A549 (cell line): ENCODE data around the gene AK6.

Experiments
- CBX2 ChIP-seq: fragments of 200-600 bp; sonication (generic); IDR thresholded peaks from 2 replicates; pipeline ENCODE4 v1.6.1; 2016; ENCODE audit warnings: low read depth, mild to moderate bottlenecking, borderline replicate concordance
- HDAC2 ChIP-seq: fragments of 200-600 bp; sonication (generic); IDR thresholded peaks from 2 replicates; pipeline ENCODE4 v1.6.1; 2016
- KDM1A ChIP-seq: fragments of 200-600 bp; sonication (generic); IDR thresholded peaks from 2 replicates; pipeline ENCODE4 v1.6.1; 2016; ENCODE audit warnings: low read depth, mild to moderate bottlenecking
- POLR2A ChIP-seq: IDR thresholded peaks from 2 replicates; pipeline ENCODE4 v1.6.1; 2012; ENCODE audit warnings: mild to moderate bottlenecking, low read length
- RAD21 ChIP-seq, 2 experiments: fragments of >200 bp in 1 of 2; sonication (Bioruptor Twin) in 1 of 2; formaldehyde crosslinking in 1 of 2; IDR thresholded peaks in 1 of 2; conservative IDR thresholded peaks in 1 of 2; 2 replicates in 1 of 2; 3 replicates in 1 of 2; pipeline ENCODE4 v1.6.1; 2012 to 2018; ENCODE audit warnings: inconsistent platforms in 1 of 2
- SREBF2 ChIP-seq: fragments of 450-650 bp; IDR thresholded peaks from 2 replicates; pipeline ENCODE4 v1.6.1; 2014; ENCODE audit warnings: mild to moderate bottlenecking, moderate library complexity
- ZSCAN20 ChIP-seq: fragments of 250-450 bp; sonication (Bioruptor Pico); IDR thresholded peaks from 2 replicates; pipeline ENCODE4 v1.8.0; 2022; ENCODE audit warnings: mild to moderate bottlenecking, moderate library complexity

- TF ChIP-seq CBX2 (no peak), RAD21 (conservative IDR thresholded peaks at IDR 0.05 in 1 of 2, IDR thresholded peaks at IDR 0.05 in 1 of 2) (peak; percentile 71 to 76), POLR2A (no peak), KDM1A (no peak), SREBF2 (no peak), ZSCAN20 (CRISPR knock-in tag) (no peak), HDAC2 (no peak)
These were observed 34.5 kb downstream of the AK6 start for GRCh38 chr5:69334793-69335268.
